Muscle layer of duodenum (tissue), 2 donors: ENCODE measurements around the gene FRS3.

Experiments
- H3K27ac ChIP-seq: one replicate; pipeline ENCODE4 v1.7.0; 2013; ENCODE audit warnings: mild to moderate bottlenecking, low read length
- H3K27me3 ChIP-seq: one replicate; pipeline ENCODE4 v1.7.0; 2013; ENCODE audit warnings: low read depth, mild to moderate bottlenecking, control low read depth, low read length
- H3K36me3 ChIP-seq, 2 donors: one replicate each; pipeline ENCODE4 v1.7.0; 2013; ENCODE audit warnings: low read length in 2 of 2, control low read depth in 1 of 2, mild to moderate bottlenecking in 1 of 2; ENCODE audit not compliant: insufficient read depth in 2 of 2, control insufficient read depth in 1 of 2
- H3K4me1 ChIP-seq, 2 donors: one replicate each; pipeline ENCODE4 v1.7.0; 2013; ENCODE audit warnings: low read length in 2 of 2, mild to moderate bottlenecking in 2 of 2, control low read depth in 1 of 2, moderate library complexity in 1 of 2; ENCODE audit not compliant: insufficient read depth in 2 of 2, control insufficient read depth in 1 of 2
- H3K4me3 ChIP-seq, 2 donors: one replicate each; pipeline ENCODE4 v1.7.0; 2013; ENCODE audit warnings: low read length in 2 of 2, low read depth in 1 of 2, mild to moderate bottlenecking in 1 of 2
- H3K9me3 ChIP-seq, 2 donors: one replicate each; pipeline ENCODE4 v1.7.0; 2013; ENCODE audit warnings: low read length in 2 of 2, control low read depth in 1 of 2, mild to moderate bottlenecking in 1 of 2; ENCODE audit not compliant: control insufficient read depth in 1 of 2
- donor health status: healthy.

Gene FRS3

DNA sequence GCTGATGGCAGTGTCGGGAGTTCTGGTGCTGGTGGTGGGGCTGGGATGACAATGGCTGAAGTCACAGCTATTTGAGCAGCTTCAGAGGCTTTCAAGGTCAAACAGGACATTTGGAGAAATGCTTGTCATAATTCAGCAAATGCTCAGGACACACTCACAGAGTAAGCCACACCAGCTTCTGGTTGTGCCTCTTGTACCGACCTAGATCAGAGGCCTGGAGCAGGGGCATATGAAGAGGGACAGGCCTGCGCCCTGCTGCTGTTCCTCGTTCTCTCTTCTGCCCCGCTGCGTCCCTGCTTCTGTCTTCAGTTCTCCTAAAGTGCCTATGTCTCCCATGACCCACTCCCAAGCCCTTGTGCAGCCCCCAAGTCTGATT, 31.6 kb downstream of the FRS3 start:
- Histone ChIP-seq H3K27me3 (no peaks in the 10 kb centered on the region), H3K4me1 (no peaks in the 10 kb centered on the region), H3K4me3 (no peak overlapping the region), H3K36me3 (no peaks in the 10 kb centered on the region), H3K9me3 (no peaks in the 10 kb centered on the region), H3K27ac (no peak overlapping the region)

DNA sequence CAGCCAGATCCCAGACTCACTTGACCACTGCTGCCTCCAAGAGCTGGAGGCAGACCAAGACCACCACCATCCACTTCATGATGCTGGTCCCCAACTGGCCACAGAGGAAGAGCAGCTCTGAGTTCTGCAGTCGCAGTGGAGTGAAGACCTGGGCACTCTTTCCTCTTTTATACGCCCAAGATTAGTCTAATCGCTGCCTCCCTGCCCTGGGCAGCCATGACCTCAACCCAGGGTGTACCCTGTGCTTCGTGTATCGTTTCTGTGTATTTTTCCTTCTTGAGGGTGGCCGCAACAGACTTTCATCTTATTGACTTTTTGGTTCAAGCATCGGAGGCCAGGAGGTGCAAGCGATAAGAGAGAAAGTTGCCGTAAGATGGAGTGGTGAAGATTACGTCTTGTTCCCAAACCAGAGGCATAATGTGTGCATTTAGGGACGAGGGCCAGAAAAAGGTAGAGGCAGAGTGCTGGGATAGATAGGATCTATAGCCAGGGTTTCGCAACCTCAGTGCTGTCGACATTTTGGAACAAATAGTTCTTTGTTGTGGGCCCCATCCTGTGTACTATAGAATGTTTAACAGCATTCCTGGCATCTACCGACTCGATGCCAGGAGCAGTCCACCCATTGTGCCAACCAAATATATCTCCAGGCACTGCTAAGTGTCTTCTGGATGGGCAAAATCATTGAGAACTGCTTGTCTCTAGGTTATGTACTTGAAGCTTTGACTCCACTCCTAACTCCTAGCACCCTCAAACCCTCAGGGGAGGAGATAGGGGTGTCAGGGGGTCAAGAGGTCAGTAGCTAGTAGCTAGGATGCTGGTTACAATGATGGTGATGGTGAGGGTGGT, 32.2 kb downstream of the FRS3 start, which contains the start of gene PGC:
TSS of gene PGC (minus strand) at position 142 of the 846 bp plus-strand sequence. CDS start at position 79, 63 bp downstream.
- Histone ChIP-seq H3K27ac (no peak within 1 kb of the TSS), H3K36me3 (no peaks in the 10 kb centered on the region), H3K4me3 (no peak within 1 kb of the TSS), H3K4me1 (no peaks in the 10 kb centered on the region), H3K9me3 (no peaks in the 10 kb centered on the region), H3K27me3 (no peaks in the 10 kb centered on the region)

DNA sequence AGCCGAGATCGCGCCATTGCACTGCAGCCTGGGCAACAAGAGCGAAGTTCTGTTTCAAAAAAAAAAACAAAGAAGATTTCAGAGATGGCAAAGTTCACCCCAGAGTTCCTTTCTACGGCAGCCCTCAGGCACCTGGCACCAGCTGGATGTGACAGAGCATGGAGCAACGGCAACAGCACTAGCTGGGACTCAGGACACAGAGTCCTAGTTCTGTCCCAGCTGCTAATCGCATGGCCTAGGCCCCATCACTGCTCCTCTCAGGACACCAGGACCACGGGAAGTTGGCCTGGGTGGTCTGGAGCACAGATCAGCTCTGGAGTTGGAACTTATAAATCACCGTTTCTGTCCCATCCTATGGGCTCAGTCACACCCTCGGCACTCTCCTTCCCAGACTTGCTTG, 33.6 kb downstream of the FRS3 start:
- no peak overlapping the region for H3K4me3 ChIP-seq
- H3K27me3 ChIP-seq: no peaks in the 10 kb centered on the region
- no peaks in the 10 kb centered on the region for H3K9me3 ChIP-seq
- H3K27ac ChIP-seq: no peak overlapping the region
- H3K4me1 ChIP-seq: no peaks in the 10 kb centered on the region
- no peaks in the 10 kb centered on the region for H3K36me3 ChIP-seq

DNA sequence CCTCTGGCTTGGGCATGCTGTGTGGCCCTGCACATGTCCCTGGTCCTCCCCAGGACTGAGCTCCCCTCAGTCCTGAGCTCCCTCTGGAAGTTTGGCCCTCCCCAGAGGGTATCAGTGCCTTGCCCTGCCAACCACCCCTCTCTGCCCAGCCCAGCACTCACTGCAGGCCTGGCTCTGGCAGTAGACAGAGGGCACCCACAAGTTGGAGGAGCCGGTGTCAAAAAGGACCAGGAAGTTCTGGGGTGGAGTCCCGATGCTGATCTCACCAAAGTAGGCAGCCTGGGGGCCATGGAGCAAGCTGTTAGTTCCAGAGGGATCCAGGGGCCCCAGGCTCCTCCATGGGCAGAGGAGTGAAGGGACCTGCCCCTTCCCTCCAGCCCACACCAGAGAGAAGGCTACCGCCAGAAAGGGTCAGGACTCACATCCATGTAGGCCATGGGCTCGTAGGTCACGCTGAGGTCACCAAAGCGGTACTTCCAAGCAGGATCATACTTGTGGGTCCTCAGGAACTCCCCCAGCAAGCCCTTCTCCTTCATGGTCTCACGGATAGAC, 35.4 kb downstream of the FRS3 start:
- no peaks in the 10 kb centered on the region for H3K36me3 ChIP-seq
- no peaks in the 10 kb centered on the region for H3K4me1 ChIP-seq
- H3K4me3 ChIP-seq: no peak overlapping the region
- H3K27ac ChIP-seq: no peak overlapping the region
- H3K27me3 ChIP-seq: no peaks in the 10 kb centered on the region
- no peaks in the 10 kb centered on the region for H3K9me3 ChIP-seq

DNA sequence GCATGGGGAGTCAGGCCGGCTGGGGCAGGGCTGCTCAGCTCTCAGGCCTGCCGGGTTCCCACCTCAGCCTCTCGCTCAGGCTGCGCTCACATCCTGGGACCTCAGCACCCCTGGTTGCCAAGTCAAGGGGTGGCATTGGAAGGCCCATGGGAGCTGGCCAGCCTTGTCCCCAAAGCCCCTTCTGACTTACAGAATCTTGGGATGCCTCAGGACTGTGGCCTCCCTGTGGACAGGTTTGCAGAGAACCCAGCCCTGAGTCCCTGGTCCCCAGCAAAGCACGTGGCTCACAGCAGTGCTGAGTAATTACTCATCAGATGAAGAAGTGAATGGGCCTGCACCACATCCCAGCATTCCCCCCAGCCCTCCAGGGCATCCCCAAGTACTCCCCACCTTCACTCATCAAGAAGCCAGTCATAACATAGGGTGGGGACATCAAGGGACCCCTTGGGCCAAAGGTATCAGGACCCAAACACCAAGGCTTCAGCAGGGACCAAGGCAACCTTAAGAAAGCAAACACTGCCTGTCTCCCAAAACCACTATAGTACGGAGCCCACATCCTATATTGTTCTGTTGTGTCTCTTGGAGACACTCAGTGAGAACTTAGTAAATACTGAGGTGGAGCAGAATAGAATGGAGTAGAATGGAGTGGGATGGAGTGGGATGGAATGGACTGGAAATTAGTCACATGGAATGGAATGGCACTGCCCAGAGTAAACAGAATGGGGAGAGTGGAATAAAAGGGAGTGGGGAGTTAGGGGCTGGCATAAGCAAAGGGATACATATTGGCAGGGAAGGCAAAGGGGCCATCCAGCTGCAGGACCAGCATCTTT, 36.1 kb downstream of the FRS3 start:
- no peak overlapping the region for H3K27ac ChIP-seq
- no peak overlapping the region for H3K4me3 ChIP-seq
- no peaks in the 10 kb centered on the region for H3K27me3 ChIP-seq
- H3K4me1 ChIP-seq: no peaks in the 10 kb centered on the region
- H3K36me3 ChIP-seq: no peaks in the 10 kb centered on the region
- no peaks in the 10 kb centered on the region for H3K9me3 ChIP-seq

DNA sequence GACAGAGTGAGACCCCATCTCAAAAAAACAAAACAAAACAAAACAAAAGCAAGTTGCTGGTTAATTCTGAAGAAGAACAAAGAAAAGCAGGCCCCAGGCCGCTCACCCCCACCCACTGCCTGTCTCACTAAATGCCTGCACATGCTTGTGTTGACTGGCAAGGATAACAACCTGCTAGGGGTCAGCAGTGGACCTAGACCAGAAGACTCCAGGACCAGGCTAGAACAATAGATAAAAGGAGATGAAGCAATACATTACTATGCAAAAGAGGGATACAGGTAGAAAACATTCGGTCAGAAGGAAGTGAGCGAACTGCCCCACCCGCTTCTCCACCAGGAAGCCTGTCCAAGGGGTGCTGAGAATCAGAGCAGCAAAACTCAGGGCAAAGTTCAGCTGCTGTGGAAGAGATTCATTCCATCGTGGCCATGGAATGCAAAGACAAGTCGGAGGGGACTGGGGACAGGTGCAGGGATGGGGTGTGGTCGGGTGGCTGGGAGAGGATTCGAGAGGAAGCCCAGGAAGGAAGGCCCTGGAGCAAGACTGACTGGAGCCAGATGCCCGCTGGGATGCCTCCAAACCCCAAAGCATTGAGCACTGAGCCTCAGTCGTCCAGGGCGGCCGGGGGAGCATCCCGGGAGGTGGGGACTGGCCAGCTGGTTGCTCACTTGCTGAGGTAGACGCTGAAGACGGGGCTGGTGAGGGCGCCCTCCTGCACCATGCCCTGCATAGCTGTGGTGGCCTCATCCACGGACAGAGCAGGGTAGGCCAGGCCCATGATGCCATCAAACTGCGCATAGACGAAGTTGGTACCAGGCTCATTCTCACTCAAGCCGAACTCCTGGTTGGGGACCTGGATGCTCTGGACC, 37.8 kb downstream of the FRS3 start:
- H3K36me3 ChIP-seq: no peaks in the 10 kb centered on the region
- no peak overlapping the region for H3K27ac ChIP-seq
- no peaks in the 10 kb centered on the region for H3K4me1 ChIP-seq
- H3K27me3 ChIP-seq: no peaks in the 10 kb centered on the region
- H3K9me3 ChIP-seq: no peaks in the 10 kb centered on the region
- no peak overlapping the region for H3K4me3 ChIP-seq

DNA sequence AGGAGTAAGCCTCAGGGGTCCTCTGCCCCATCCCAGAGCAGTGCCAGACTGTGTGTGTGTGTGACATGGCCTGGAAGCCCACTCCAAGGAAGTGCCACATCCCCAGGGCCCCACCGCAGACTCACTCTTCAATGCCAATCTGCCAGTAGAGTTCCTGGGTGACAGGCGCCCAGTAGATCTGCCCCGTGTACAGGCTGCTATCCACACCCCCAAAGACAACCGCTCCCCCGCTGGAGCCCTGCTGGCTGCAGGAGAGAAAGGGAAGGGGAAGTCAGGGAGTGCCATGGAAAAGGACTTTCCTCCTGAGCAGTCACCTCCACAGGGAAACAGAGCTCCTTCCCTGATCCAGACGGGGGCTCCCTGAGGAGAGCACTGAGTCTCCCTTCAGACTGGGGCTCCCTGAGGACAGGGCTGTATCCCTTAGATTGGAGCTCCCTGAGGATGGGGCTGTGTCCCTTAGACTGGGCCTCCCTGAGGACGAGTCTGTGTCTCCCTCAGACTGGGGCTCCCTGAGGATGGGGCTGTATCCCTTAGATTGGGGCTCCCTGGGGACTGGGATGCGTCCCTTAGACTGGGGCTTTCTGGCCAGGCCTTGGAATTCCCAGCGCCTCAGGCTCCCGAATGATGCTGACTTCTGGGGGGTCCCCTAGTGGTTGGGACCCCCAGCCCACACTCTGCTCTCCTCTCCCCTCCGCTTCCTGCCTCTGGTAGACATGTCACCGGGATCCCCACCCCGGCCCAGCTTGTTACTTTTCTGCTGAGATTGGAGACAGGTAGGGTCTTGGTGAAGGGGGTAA, 39.1 kb downstream of the FRS3 start:
- Histone ChIP-seq H3K4me3 (no peak overlapping the region), H3K9me3 (no peaks in the 10 kb centered on the region), H3K27me3 (no peaks in the 10 kb centered on the region), H3K36me3 (no peaks in the 10 kb centered on the region), H3K4me1 (peaks cover 4 to 5% of the 10 kb centered on the region in 2 donors), H3K27ac (no peak overlapping the region)

DNA sequence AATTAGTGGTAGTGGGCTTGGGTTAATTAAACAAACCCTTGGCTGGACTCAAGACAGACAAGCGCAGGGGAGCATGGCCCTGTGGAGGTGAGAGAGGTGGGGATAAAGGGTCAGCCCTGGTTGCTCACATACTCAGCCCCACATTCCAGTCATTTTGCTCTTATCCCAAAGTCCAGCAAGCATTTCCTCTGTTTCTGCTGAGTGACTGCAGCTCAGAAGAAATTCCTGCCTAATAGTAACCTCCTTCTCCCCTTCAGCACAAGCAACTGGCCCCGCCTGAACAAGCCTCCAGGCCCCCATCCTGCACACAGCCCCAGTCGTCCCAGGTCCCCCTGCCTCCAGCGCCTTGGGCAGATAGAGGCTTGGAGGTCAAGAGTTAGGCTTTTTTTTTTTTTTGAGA, 40.7 kb downstream of the FRS3 start:
- Histone ChIP-seq H3K27ac (no peak overlapping the region), H3K36me3 (no peaks in the 10 kb centered on the region), H3K9me3 (no peaks in the 10 kb centered on the region), H3K4me1 (peaks cover 4 to 6% of the 10 kb centered on the region in 2 donors), H3K27me3 (no peaks in the 10 kb centered on the region), H3K4me3 (no peak overlapping the region)

DNA sequence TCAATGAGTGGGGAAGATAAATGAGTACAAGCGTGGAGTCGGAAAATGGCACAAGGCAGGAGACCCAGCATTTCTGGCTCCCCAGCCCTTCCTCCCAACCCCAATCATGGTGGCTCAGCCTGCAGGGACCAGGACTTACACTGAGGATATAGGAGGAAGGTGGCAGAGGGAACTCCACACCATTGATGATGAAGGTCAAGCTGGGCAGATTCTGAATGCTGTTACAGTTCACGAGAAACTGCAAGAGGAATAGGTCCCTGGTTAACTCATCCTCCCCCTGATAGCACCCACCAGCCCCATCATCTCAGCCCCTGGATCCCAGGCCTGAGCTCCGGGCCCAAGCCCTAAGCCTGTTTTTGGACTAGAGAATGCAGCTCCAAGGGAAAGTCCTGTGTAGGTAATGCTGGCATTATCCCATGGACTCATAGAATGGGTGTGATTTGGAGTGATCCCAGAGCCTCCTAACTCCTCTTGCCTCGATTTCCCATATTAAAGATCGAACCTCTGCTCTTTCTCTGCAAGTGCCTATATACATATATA, 42.0 kb downstream of the FRS3 start:
- Histone ChIP-seq H3K4me3 (no peak overlapping the region), H3K27ac (no peak overlapping the region), H3K27me3 (no peaks in the 10 kb centered on the region), H3K36me3 (no peaks in the 10 kb centered on the region), H3K9me3 (no peaks in the 10 kb centered on the region), H3K4me1 (peaks cover 4 to 18% of the 10 kb centered on the region in 2 donors)
